SH-SY5Y (cell line): ENCODE data around the gene KIF13A.

Source experiments
- GATA2 ChIP-seq: IDR thresholded peaks from 2 replicates; pipeline ENCODE4 v1.6.1; 2011; ENCODE audit warnings: mild to moderate bottlenecking, low read depth, low read length
- GATA3 ChIP-seq: IDR thresholded peaks from 2 replicates; pipeline ENCODE4 v1.6.1; 2011; ENCODE audit warnings: low read depth, mild to moderate bottlenecking, low read length, moderate library complexity

KIF13A gene

DNA sequence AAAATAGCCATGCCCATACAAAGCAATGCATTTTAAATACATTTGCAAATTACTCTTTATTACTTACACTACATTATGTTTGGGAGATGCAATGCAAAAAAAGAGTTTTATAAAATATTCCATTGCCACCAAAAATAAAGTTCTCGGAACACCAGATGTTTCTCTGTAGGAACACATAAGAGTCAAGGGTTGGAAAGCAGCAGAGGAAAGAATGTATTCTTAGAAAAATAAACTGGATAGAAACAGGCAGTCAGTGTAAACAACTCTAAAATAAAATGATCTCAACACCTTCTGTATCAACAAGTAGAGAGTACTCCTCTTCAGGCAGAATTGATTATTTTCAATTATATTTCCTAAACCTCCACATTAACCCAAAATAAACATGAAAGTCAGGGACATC lies 28.1 kb downstream of the KIF13A start:
- no peak for TF ChIP-seq GATA3
- TF ChIP-seq GATA2: no peak

DNA sequence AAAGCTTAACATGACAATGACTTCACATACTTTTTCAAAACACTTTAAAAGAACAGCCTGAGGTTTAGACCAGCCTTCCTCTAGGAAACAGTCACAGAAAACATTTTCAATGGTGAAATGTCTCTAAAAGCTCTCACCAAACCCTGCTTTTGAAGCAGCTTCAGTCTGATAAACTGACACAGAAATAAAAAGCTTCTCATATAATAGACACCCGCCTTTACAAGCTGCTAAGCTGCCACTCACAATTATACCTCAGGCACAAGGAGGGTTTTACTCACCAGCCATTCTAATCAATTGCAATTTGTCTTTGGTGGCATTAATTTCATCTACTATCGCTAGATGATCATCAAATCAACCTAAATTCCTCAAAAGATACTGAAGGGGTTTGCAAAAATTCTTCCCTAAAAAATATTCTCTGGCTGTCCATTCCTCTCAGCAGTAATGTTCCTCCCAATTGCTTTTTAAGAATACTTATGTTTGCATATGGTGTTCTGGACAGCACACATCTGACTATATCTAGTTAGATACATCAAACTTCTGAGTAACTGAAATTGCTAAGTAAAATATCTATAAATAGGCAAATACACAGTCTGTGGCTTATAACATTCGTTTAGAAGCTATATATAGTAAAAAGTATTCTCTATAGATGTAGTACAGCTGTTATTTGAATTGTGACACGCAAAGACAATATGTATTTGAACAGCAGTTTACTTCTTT lies 29.4 kb downstream of the KIF13A start:
- no peak for TF ChIP-seq GATA3

DNA sequence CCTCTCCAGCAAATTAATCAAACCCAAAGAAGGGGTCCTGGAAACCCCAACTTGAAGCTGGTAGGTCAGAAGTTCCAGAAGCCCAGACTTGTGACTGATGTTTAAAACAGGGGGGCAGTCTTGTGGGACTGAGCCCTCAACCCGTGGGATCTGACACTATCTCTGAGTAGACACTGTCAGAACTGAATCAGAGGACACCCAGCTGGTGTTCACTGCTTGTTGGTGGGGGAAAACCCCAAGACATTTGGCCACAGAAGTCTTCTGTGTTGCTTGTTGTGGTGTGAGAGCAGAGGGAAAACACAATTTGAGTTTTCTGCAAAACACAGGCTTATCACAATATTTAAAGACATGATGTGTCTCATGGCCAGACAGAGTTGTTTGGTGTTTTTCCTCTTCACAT lies 29.9 kb downstream of the KIF13A start:
- TF ChIP-seq GATA3: no peak
- TF ChIP-seq GATA2: no peak

DNA sequence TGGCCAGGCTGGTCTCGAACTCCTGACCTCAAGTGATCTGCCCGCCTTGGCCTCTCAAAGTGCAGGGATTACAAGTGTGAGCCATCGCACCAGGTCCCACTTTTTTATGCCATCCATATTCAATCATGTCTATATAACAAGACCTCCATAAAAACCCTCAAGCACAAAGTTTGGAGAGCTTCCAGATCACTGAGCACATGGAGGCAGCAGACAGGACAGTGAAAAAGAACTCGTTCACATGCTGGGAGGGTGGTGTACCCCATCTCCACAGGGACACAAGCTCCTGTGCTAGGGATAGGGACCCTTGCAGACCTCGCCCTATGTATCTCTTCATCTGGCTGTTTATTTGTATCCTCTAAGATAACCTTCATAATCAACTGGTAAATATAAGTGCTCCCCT lies 30.3 kb downstream of the KIF13A start:
- TF ChIP-seq GATA3 (no peak), GATA2 (no peak)

DNA sequence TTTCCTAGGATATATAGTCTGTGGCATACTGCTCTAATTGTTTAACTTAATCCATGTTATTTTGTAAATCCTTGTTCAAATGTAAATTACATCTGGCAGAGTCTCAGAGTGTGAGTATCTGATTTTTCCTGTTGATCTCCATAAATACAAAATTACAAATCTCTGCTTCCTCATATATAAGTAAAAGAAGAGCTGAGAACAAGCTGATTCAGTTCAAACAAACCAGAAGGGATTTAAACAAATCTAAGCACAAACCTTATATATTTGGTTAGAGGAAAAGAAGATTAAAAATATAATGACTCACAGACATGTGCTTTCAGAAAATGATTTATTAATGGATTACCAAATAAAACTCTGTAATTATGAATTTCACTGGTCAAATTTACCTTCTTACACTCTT lies 37.3 kb downstream of the KIF13A start:
- TF ChIP-seq GATA3 (no peak), GATA2 (no peak)

DNA sequence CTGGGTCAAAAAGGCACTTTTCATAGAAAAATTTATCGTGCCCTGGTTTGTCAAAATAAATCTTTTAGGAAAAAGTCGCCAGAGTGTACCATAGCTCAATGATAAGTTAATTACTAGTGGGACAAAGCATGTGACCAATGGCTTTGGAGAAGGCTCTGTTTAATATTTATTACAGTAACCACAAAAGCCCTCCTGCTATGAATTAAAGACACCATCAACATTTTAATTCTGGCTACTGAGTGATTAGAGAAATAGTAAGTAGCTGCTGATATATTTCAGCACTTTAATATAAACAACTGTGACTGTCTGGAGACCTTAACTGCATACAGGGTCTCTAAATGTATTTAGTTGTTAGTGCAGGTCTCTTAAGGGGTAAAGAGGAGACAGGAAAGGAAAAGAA lies 38.3 kb downstream of the KIF13A start:
- TF ChIP-seq GATA2 (no peak), GATA3 (no peak)

DNA sequence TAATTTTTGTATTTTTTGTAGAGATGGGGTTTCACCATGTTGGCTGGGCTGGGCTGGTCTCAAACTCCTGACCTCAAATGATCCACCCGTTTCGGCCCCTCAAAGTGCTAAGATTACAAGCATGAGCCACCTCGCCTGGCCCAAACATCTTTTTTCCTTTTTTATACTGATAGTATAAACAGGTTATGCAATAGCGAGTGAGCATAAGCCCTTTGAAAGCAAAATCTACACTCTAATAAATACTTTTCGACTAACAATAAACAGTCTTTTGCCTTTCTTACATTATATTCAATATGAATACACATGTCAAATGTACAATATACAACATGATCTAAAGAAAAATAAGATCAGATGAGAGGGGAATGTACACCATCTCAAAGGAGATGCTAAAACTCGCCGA lies 38.7 kb downstream of the KIF13A start:
- TF ChIP-seq GATA3: no peak
- TF ChIP-seq GATA2: no peak

DNA sequence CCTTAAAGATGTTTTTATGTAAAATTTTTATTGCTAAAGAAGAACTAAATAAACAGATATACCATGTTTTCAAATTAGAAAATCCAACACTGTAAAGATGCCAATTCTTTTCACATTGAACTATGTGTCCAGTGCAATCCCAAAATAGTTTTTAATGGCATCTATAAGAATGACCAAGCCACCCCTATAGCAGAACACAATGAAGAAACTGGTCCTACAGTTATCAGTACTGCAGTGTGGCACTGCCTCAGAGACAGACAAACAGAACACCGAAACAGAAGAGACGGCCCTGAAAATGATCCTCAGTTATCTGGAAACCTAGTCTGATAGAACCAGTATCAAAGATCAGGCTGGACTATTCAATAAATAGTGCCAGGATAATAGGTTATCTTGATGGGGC lies 41.9 kb downstream of the KIF13A start:
- TF ChIP-seq GATA2 (no peak), GATA3 (no peak)

DNA sequence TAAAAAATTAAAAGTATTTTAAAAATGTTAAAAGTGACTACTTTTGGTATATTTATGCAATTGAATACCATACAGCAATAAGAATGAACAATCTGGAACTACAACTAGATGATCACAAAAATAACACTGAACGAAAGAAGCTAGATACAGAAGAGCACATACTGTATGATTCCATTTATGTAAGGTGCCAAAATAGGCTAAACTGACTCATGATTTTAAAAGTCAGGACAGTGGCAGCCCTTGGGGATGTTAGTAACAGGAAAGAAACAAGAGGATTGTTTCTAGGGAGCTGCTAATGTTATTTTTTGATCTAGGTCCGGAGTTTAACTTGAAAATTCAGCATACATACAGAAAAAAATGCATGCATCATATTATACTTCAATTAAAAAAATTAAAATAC lies 42.3 kb downstream of the KIF13A start:
- TF ChIP-seq GATA3 (no peak), GATA2 (no peak)

DNA sequence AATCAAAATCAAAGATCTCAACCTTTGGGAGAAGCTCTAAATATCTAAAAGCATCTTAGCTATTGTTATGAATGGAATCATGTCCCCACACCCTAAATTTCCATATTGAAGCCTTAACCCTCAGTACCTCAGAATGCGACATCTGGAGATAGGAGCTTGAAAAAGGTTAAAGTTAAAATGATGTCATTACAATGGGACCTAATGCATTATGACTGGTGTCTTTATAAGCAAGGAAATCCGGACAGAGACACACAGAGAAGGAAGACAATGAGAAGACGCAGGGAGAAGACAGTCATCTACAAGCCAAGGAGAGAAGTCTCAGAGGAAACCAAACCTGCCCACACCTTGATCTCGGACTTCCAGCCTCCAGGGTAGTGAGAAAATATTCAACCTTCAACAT lies 46.1 kb downstream of the KIF13A start:
- TF ChIP-seq GATA3 (no peak), GATA2 (no peak)

DNA sequence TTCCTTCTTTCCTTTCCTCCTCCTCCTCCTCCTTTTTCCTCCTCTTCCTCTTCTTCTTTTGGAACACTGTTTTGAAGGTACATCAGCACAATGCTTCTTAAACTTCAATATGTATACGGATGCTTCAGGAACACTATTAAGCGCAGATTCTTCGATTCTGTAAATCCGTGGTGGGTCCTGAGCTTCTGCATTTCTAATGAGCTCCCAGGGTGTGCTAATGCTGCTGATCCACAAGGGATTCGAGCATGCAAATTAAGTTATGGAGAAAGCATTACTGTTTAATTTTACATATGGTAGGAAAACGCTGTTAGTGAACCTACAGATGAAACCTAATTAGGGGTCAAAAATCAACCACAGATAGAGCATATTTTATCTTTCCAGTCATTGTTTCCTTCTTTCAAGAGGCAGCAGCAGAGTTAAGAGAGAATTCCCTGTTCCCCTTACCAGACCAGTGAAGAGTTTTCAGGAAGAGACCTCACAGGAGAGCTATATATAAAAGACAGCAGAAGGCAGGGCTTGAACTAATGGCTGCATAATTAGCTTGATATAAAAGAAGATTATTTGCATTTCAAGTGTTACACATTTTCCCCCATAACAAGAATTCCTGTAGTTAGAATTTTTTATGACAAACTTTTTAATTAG lies 47.2 kb downstream of the KIF13A start:
- TF ChIP-seq GATA3 (no peak), GATA2 (no peak)

DNA sequence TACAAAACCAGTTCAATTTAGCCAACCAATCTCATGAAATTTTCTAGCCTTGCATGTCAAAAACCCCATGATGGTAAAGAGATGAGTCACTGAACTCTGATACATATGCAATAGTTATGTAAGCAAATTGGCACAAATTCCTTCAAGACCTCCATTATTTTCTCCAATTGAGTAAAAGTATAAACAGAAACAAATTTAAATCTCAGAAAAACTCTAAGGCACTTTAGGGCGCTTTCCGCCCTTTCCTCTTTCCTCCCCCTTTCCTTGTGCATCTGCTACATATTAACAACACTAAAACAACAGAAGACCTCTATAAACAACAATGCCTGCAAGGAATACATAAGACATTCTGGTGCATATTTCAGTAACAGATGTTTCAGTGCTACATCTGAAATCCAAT lies 48.5 kb downstream of the KIF13A start:
- TF ChIP-seq GATA2 (no peak), GATA3 (no peak)

DNA sequence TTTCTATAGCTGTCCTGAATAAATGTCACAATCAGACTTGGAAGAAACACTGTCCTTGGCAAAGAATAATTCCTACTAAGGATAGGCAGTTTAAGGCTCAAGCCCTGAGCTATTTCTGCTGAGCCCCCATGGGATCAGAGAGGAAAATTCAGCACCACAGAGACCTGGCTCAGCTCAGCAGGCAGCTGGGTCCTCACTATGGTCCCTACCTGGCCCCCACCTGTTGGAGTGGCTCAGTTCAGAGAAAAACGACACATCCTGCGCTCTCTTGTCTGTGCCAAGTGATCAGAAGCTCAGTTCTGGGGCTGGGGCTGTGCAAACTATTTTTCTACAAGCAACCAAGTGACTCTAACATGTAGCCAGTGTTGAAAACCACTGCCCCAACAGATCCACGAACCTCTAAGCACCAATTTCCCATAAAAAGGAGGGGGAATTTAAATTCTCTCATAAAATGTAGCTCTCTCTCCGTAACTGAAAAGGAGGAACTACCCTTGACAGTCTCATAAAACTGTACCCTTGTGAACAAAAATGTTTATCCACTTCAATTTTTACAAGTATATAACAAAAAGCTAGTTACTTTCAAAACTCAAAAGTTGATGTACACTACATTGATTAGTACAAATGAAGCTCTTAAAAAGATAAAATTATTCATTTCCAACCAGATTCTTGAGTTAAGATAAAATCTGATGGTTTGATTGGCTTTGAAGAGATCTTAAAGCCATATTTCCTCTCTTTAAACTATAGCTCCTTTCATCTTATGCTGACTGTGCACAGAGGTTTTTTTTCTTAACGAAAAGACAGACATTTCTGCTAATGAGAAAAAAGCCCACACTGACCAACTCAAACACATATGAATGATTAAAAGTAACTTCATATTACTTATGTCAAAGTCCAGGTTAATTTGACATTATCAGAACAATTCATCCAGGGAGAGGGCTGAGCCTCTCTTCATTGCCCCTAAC lies 52.0 kb downstream of the KIF13A start:
- TF ChIP-seq GATA3 (no peak), GATA2 (no peak)

DNA sequence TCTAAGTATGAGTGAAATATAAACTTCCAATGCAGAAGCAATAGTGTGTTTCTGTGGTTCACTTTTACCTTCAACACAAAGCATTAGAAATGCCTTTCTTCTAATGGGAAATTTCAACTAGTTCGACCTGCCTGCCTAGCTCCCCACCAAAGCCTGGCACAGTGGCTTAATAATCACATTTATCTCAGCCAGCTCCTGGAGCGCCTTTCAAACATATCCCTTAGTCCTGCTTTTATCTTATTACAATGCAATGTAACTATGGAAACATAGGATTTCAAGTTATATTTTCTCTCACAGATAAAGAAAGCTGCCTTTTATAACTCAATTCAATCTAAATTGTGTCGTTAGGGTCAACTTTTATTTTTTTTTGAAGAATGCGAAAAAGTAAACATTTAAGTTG lies 53.7 kb downstream of the KIF13A start:
- TF ChIP-seq GATA3: no peak
- TF ChIP-seq GATA2: no peak
